K562 (cell line): ENCODE results near the gene RASAL1. TPM values are rescaled to one million over a fixed set of nuclear protein-coding genes. Genes with fewer than 3 reads are reported as not detected.

ENCODE experiments used
- ATAC-seq: fragments of 200-7000 bp; cut with Tn5 transposase; 3 replicates; pipeline ENCODE4 v1.9.1; 2020; ENCODE audit warnings: moderate library complexity
- BruUV-seq: library from RNA; stranded (reverse); fragments of 400-500 nt; replicated peaks from 2 replicates; lab custom pipeline; 2021; lab: Mats Ljungman, UMichigan
- CTCF ChIA-PET: fragments of 300-600 bp; formaldehyde crosslinking; extraction: SDS; loops from one replicate; lab custom pipeline; 2021; ENCODE audit warnings: low intra/inter-chr PET ratio; lab: Yijun Ruan, JAX
- POLR2A ChIA-PET: fragments of 300-600, 350-650 bp; sonication (Branson Sonifier 250); formaldehyde crosslinking; extraction: SDS; loops from one replicate; lab custom pipeline; 2021; ENCODE audit warnings: antibody characterized with exemption, inconsistent platforms; lab: Yijun Ruan, JAX
- DNase-seq, 4 experiments: peaks; one replicate each; pipeline versions ENCODE4 v3.0.0 to v3.0.0-alpha.2; 2011 to 2018; ENCODE audit warnings: low spot score in 3 of 4, mixed read lengths in 3 of 4; ENCODE audit errors: extremely low read depth in 1 of 4
- FAIRE-seq: peaks from 2 replicates; lab custom pipeline; 2011; peaks lifted over from hg19 to GRCh38; lab: Jason Lieb, UNC
- H2AFZ ChIP-seq: 2 replicates; pipeline ENCODE4 v1.6.0; 2011; ENCODE audit warnings: low read depth, low read length, control low read depth, inconsistent platforms
- H3K27ac ChIP-seq: fragments of 200-600 bp; 3 replicates; pipeline ENCODE4 v1.8.0; 2011; ENCODE audit warnings: low read depth, mild to moderate bottlenecking, control low read depth, inconsistent platforms, low read length, moderate library complexity, mixed read lengths; ENCODE audit errors: extremely low read depth
- H3K27me3 ChIP-seq, 2 experiments: fragments of 300-600 bp in 1 of 2; 2 replicates in 1 of 2; 3 replicates in 1 of 2; pipeline versions ENCODE4 v1.6.0 to v1.8.0; 2011; ENCODE audit warnings: inconsistent platforms in 2 of 2, low read length in 2 of 2, mild to moderate bottlenecking in 1 of 2, mixed read lengths in 1 of 2, moderate library complexity in 1 of 2; ENCODE audit not compliant: control insufficient read depth in 2 of 2, insufficient read depth in 2 of 2
- H3K36me3 ChIP-seq: fragments of 300-600 bp; 3 replicates; pipeline ENCODE4 v1.8.0; 2011; ENCODE audit warnings: mild to moderate bottlenecking, low read length, inconsistent platforms; ENCODE audit not compliant: control insufficient read depth, insufficient read depth
- H3K4me1 ChIP-seq, 2 experiments: fragments of 200-600 bp in 1 of 2; replicated peaks in 1 of 2; 2 replicates in 1 of 2; 3 replicates in 1 of 2; pipeline versions ENCODE4 v1.5.1 to v1.8.0; 2011; ENCODE audit warnings: inconsistent platforms in 2 of 2, low read length in 2 of 2, mild to moderate bottlenecking in 1 of 2, mixed read lengths in 1 of 2, moderate library complexity in 1 of 2; ENCODE audit not compliant: control insufficient read depth in 2 of 2, insufficient read depth in 2 of 2
- H3K4me2 ChIP-seq: 2 replicates; pipeline ENCODE4 v1.6.1; 2011; ENCODE audit warnings: low read length, control low read depth, inconsistent platforms, mixed read lengths; ENCODE audit not compliant: insufficient read depth
- H3K4me3 ChIP-seq: fragments of 200-600 bp; sonication (generic), shearing (Covaris generic); 2 replicates; pipeline ENCODE4 v1.5.1; 2016; ENCODE audit warnings: control low read depth, inconsistent platforms
- H3K79me2 ChIP-seq: fragments of 200-600 bp; 3 replicates; pipeline ENCODE4 v1.8.0; 2011; ENCODE audit warnings: low read length, inconsistent platforms; ENCODE audit not compliant: control insufficient read depth, insufficient read depth
- H3K9ac ChIP-seq, 2 experiments: 2 replicates each; pipeline versions ENCODE4 v1.6.0 to v1.6.1; 2011; ENCODE audit warnings: low read depth in 2 of 2, low read length in 2 of 2, control low read depth in 1 of 2, inconsistent platforms in 1 of 2, mild to moderate bottlenecking in 1 of 2, mixed read lengths in 1 of 2; ENCODE audit not compliant: insufficient read depth in 1 of 2
- H3K9me1 ChIP-seq: one replicate; pipeline ENCODE4 v1.6.0; 2011; ENCODE audit warnings: inconsistent platforms, mild to moderate bottlenecking, low read length, moderate library complexity; ENCODE audit not compliant: control insufficient read depth, insufficient read depth
- H3K9me3 ChIP-seq: replicated peaks from 2 replicates; pipeline ENCODE4 v1.5.1; 2011; ENCODE audit warnings: low read depth, low read length, inconsistent platforms; ENCODE audit not compliant: control insufficient read depth, insufficient read depth
- H4K20me1 ChIP-seq: replicated peaks from 2 replicates; pipeline ENCODE4 v1.6.1; 2011; ENCODE audit warnings: low read length, inconsistent platforms, mixed read lengths; ENCODE audit not compliant: control insufficient read depth, insufficient read depth
- ASH1L ChIP-seq: fragments of 450-650 bp; IDR thresholded peaks from 2 replicates; pipeline ENCODE4 v1.6.1; 2018; ENCODE audit warnings: borderline replicate concordance, mild to moderate bottlenecking, low read depth; ENCODE audit not compliant: partially characterized antibody
- MBD2 ChIP-seq: sonication (generic); IDR thresholded peaks from 2 replicates; pipeline ENCODE4 v1.6.1; 2016; ENCODE audit warnings: low read depth, borderline replicate concordance
- SMC3 ChIP-seq: conservative IDR thresholded peaks from 2 replicates; pipeline ENCODE4 v1.6.1; 2011; ENCODE audit warnings: low read depth, low read length, improper control_type of control experiment; ENCODE audit not compliant: insufficient read depth
- USF1 ChIP-seq: sonication (generic); formaldehyde crosslinking; IDR thresholded peaks from 2 replicates; pipeline ENCODE4 v1.9.0; 2022; ENCODE audit warnings: mild to moderate bottlenecking, missing genetic modification reagents
- USF2 ChIP-seq: sonication (generic); formaldehyde crosslinking; IDR thresholded peaks from 2 replicates; pipeline ENCODE4 v1.5.0; 2020; ENCODE audit warnings: missing genetic modification reagents
- ZBTB40 ChIP-seq, 2 experiments: fragments of 450-650 bp in 1 of 2; sonication (generic) in 1 of 2; formaldehyde crosslinking in 1 of 2; IDR thresholded peaks; 2 replicates each; pipeline versions ENCODE4 v1.7.1 to v1.9.0; 2016 to 2022; ENCODE audit warnings: inconsistent platforms in 1 of 2, mild to moderate bottlenecking in 1 of 2, missing genetic modification reagents in 1 of 2
- ZNF384 ChIP-seq: IDR thresholded peaks from 2 replicates; pipeline ENCODE4 v1.6.1; 2012; ENCODE audit warnings: low read depth, low read length, improper control_type of control experiment
- ZNF785 ChIP-seq: fragments of 250-450 bp; sonication (Bioruptor Pico); IDR thresholded peaks from 2 replicates; pipeline ENCODE4 v1.4.0; 2020; ENCODE audit warnings: mild to moderate bottlenecking
- WGBS: fragments of 100-300 bp; shearing (Covaris generic); methylation state at CpG from one replicate; pipeline ENCODE4 v1.1.6; 2016; ENCODE audit warnings: low coverage, mixed read lengths; ENCODE audit not compliant: insufficient coverage; ENCODE audit errors: missing lambda C conversion rate; 5-methylcytosine and 5-hydroxymethylcytosine counted together
- in situ Hi-C: fragments of 300-500 bp; cut with MboI; formaldehyde crosslinking; loops from 4 replicates; pipeline ENCODE4 v1.15.0; 2018; ENCODE audit warnings: inconsistent platforms, mixed read lengths
- intact Hi-C: fragments of 100-400 bp; cut with micrococcal nuclease; formaldehyde crosslinking; loops from 2 replicates; pipeline ENCODE4 v1.14.2; 2022
- polyA plus RNA-seq, 8 experiments: library from polyadenylated mRNA; depleted of rRNA in 4 of 8; stranded (reverse) in 5 of 8; unstranded in 3 of 8; fragments of >200 nt; fragmentation: Nextera tagmentation in 2 of 8; fragmentation: Illumina TruSeq in 1 of 8; extraction: Ambion mirVana in 2 of 8; extraction: Trizol in 1 of 8; gene quantifications; 2 replicates each; pipeline versions ENCODE4 v1.2.1 to v1.2.3, GENCODE V29; 2011 to 2014; ENCODE audit warnings: inconsistent platforms in 1 of 8, missing spikeins in 1 of 8
- total RNA-seq, 7 experiments: library from RNA; depleted of rRNA in 6 of 7; stranded (reverse); fragments of >200 nt in 6 of 7; fragmentation: Illumina TruSeq in 2 of 7; extraction: Trizol in 2 of 7; gene quantifications; 2 replicates each; pipeline versions ENCODE4 v1.2.1 to v1.2.3, GENCODE V29; 2011 to 2021; ENCODE audit warnings: low replicate concordance in 1 of 7

The RASAL1 gene
- total and polyA plus RNA-seq, 9 of the 15 experiments (the other 6 are each of a cell fraction or from before 2014, with no cell fraction given): 0.06 to 0.16 (median 0.14) TPM; not detected in 6

GRCh38 chr12:113184900-113185179 lies 49.3 kb upstream of the RASAL1 start:
- Histone ChIP-seq H3K4me3 (peak overlapping the region; percentile 91), H3K9me3 (no peaks in the 10 kb centered on the region), H3K9ac (peak overlapping the region; percentile 96 to 100), H2AFZ (peak overlapping the region; percentile 97), H3K4me2 (peak overlapping the region; percentile 84), H3K9me1 (no peaks in the 10 kb centered on the region), H3K4me1 (peaks cover 26 to 40% of the 10 kb centered on the region in 2 experiments; a peak in 4 of 5 replicates), H3K79me2 (peaks cover 80% of the 10 kb centered on the region), H3K36me3 (peaks cover 63% of the 10 kb centered on the region), H4K20me1 (peaks cover 7% of the 10 kb centered on the region), H3K27ac (peak overlapping the region; percentile 97), H3K27me3 (no peaks in the 10 kb centered on the region)
- 0% methylated on average over 12 of the region's 20 CpGs for WGBS
- intact Hi-C loops (no loop called here), in situ Hi-C loops (loop anchor here (25.0 kb wide), 1 partner anchor 227 kb away; the partner anchor contains the start of genes SDS and SDSL)
- peak; percentile 92 to 97 (median 94) for DNase-seq
- BruUV-seq: no TSS peak
- POLR2A ChIA-PET: interaction anchor here (0.6 to 1.5 kb wide), 5 partner anchors 47 to 930 kb away, joined by 3 to 4 read pairs (median 3); no protein-coding TSS in a partner anchor
- ATAC-seq: peak; percentile 94
- CTCF ChIA-PET: no interaction called here
- peak; percentile 96 for FAIRE-seq
- no peak; the same call in 1 of the 2 replicates for TF ChIP-seq ZBTB40 (IDR thresholded peaks at IDR 0.05)
- TF ChIP-seq ZBTB40 (CRISPR knock-in tag; IDR thresholded peaks at IDR 0.05): no peak
- TF ChIP-seq ZNF785 (CRISPR knock-in tag): no peak
- TF ChIP-seq ASH1L: peak; percentile 79
- TF ChIP-seq SMC3: no peak
- TF ChIP-seq ZNF384: 0 out of 2 replicates have a peak, but pooled peaks have one; percentile 2
- TF ChIP-seq USF2 (CRISPR knock-in tag): peak; percentile 80
- TF ChIP-seq USF1 (CRISPR knock-in tag): peak; percentile 75
- TF ChIP-seq MBD2: peak; percentile 57
